ENCODE results near the gene DDX46.

The DDX46 gene

GRCh38 chr5:134824681-134825080 lies 66.1 kb downstream of the DDX46 start:
- H2AFZ ChIP-seq, result no peak overlapping the region
- H3K4me1 ChIP-seq, result no peaks in the 10 kb centered on the region
- no peak overlapping the region for H3K4me3 ChIP-seq (ENCODE audit: low read depth, low read length)
- no peak for TF ChIP-seq CTCF (IDR thresholded peaks at IDR 0.05)
- H3K27ac ChIP-seq, result no peak overlapping the region
- H3K9ac ChIP-seq, result no peak overlapping the region
- no peaks in the 10 kb centered on the region for H3K36me3 ChIP-seq (ENCODE audit: control insufficient read depth, insufficient read depth, low read length)
- H3K4me2 ChIP-seq (ENCODE audit: low read length), result no peak overlapping the region
- no peaks in the 10 kb centered on the region for H3K27me3 ChIP-seq (ENCODE audit: control insufficient read depth, insufficient read depth, low read length)
- no peaks in the 10 kb centered on the region for H3K79me2 ChIP-seq
- no peaks in the 10 kb centered on the region for H3K9me3 ChIP-seq (ENCODE audit: control insufficient read depth, low read length)

GRCh38 chr5:134825212-134825611 lies 66.6 kb downstream of the DDX46 start:
- TF ChIP-seq CTCF (IDR thresholded peaks at IDR 0.05), result no peak

GRCh38 chr5:134833340-134834032 lies 74.9 kb downstream of the DDX46 start:
- Histone ChIP-seq H3K4me1 (no peaks in the 10 kb centered on the region), H3K4me2 (ENCODE audit: low read length) (no peak overlapping the region), H2AFZ (no peak overlapping the region), H3K27ac (no peak overlapping the region), H3K4me3 (ENCODE audit: low read depth, low read length) (no peak overlapping the region), H3K79me2 (no peaks in the 10 kb centered on the region), H3K9me3 (ENCODE audit: control insufficient read depth, low read length) (no peaks in the 10 kb centered on the region), H3K27me3 (ENCODE audit: control insufficient read depth, insufficient read depth, low read length) (no peaks in the 10 kb centered on the region), H3K36me3 (ENCODE audit: control insufficient read depth, insufficient read depth, low read length) (no peaks in the 10 kb centered on the region), H3K9ac (no peak overlapping the region)
- TF ChIP-seq CTCF (IDR thresholded peaks at IDR 0.05), result no peak

More at GRCh38 chr5:134825212-134825611, 66.6 kb downstream of the DDX46 start:
- Histone ChIP-seq H3K4me2 (ENCODE audit: low read length) (no peak overlapping the region), H3K27me3 (ENCODE audit: control insufficient read depth, insufficient read depth, low read length) (no peaks in the 10 kb centered on the region), H3K9ac (no peak overlapping the region), H2AFZ (no peak overlapping the region), H3K4me1 (no peaks in the 10 kb centered on the region), H3K4me3 (ENCODE audit: low read depth, low read length) (no peak overlapping the region), H3K27ac (no peak overlapping the region), H3K79me2 (no peaks in the 10 kb centered on the region), H3K36me3 (ENCODE audit: control insufficient read depth, insufficient read depth, low read length) (no peaks in the 10 kb centered on the region), H3K9me3 (ENCODE audit: control insufficient read depth, low read length) (no peaks in the 10 kb centered on the region)

- H2AFZ ChIP-seq, result no peak overlapping the region
- no peak overlapping the region for H3K4me2 ChIP-seq (ENCODE audit: low read length)
- TF ChIP-seq CTCF (IDR thresholded peaks at IDR 0.05), result no peak
- no peaks in the 10 kb centered on the region for H3K9me3 ChIP-seq (ENCODE audit: control insufficient read depth, low read length)
- H3K27ac ChIP-seq, result no peak overlapping the region
- H3K4me3 ChIP-seq (ENCODE audit: low read depth, low read length), result no peak overlapping the region
- H3K79me2 ChIP-seq, result no peaks in the 10 kb centered on the region
- no peaks in the 10 kb centered on the region for H3K4me1 ChIP-seq
- H3K9ac ChIP-seq, result no peak overlapping the region
- H3K27me3 ChIP-seq (ENCODE audit: control insufficient read depth, insufficient read depth, low read length), result no peaks in the 10 kb centered on the region
- no peaks in the 10 kb centered on the region for H3K36me3 ChIP-seq (ENCODE audit: control insufficient read depth, insufficient read depth, low read length)
These were observed 77.0 kb downstream of the DDX46 start for GRCh38 chr5:134835623-134836022.
